ENCODE measurements around the gene INCA1. TPM values are rescaled to one million over a fixed set of nuclear protein-coding genes. Genes with fewer than 3 reads are reported as not detected.

The INCA1 gene
- polyA plus RNA-seq, 1 of the 3 experiments (the other 2 are of a cell fraction): 1.2 TPM

GRCh38 chr17:4959261-4959965 is 37.9 kb downstream of the INCA1 start:
- Histone ChIP-seq H3K27ac (ENCODE audit: low read depth in 2 of 2, low read length in 1 of 2) (no peak overlapping the region), H3K4me1 (ENCODE audit: control insufficient read depth in 1 of 2, insufficient read depth in 2 of 2, low read depth in 1 of 2, low read length in 1 of 2) (no peaks in the 10 kb centered on the region), H3K4me3 (ENCODE audit: low read depth in 2 of 2, low read length in 1 of 2) (no peak overlapping the region), H3K9me2 (no peaks in the 10 kb centered on the region), H4K20me1 (ENCODE audit: insufficient read depth) (no peaks in the 10 kb centered on the region), H3K27me3 (ENCODE audit: insufficient read depth) (no peaks in the 10 kb centered on the region), H3F3A (replicated peaks; ENCODE audit: insufficient read depth) (peaks cover 10% of the 10 kb centered on the region), H3K79me2 (ENCODE audit: insufficient read depth) (peaks cover 5% of the 10 kb centered on the region; the same call in 1 of the 2 replicates), H2AFZ (ENCODE audit: low read depth) (no peak overlapping the region), H3K9me3 (no peaks in the 10 kb centered on the region), H3K9ac (no peak overlapping the region), H3K4me2 (no peak overlapping the region), H3K36me3 (replicated peaks in 1 of 2; ENCODE audit: control insufficient read depth in 1 of 2, insufficient read depth in 2 of 2, low read length in 1 of 2) (peaks cover 4 to 12% of the 10 kb centered on the region in 2 experiments)
- CTCF ChIA-PET: interaction anchor here (0.7 to 1.1 kb wide), 2 partner anchors 21 to 46 kb away, joined by 3 read pairs; no protein-coding TSS in a partner anchor
- WGBS (ENCODE audit: low lambda C conversion rate): 96% methylated on average over 13 of the region's 18 CpGs
- DNase-seq: no peak
- POLR2A ChIA-PET: interaction anchor here (0.6 to 0.7 kb wide), 2 partner anchors 8 kb away, joined by 3 read pairs; partner anchors contain the start of gene SPAG7
- TF ChIP-seq MXI1 (IDR thresholded peaks at IDR 0.05; ENCODE audit: low read depth, low read length) (no peak), FOSL2 (IDR thresholded peaks at IDR 0.05; ENCODE audit: borderline replicate concordance, low read depth) (no peak)

DNA sequence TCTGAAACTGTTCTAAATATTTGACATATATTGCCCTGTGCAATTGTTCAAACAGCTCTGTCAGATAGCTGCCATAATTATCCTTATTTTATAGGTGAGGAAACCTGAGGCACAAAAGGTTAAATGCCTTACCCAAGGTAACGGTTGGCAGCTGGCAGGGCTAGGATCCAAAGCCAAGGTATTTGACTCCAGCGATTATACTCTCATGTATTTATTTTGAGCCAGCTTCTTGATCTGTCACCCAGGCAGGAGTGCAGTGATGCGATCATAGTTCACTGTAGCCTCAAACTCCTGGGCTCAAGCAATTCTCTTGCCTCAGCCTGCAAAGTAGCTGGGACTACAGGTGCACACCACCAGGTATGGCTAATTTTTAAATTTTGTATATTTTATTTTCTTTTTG is 39.2 kb downstream of the INCA1 start:
- no peaks in the 10 kb centered on the region for H3K9me2 ChIP-seq
- H3K27ac ChIP-seq (ENCODE audit: low read depth in 2 of 2, low read length in 1 of 2): no peak overlapping the region
- ChIA-PET CTCF (no interaction called here), POLR2A (no interaction called here)
- no peaks in the 10 kb centered on the region for H3K27me3 ChIP-seq (ENCODE audit: insufficient read depth)
- no peaks in the 10 kb centered on the region for H4K20me1 ChIP-seq (ENCODE audit: insufficient read depth)
- TF ChIP-seq, protein P1, sequence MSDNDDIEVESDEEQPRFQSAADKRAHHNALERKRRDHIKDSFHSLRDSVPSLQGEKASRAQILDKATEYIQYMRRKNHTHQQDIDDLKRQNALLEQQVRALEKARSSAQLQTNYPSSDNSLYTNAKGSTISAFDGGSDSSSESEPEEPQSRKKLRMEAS (IDR thresholded peaks at IDR 0.05; ENCODE audit: low read depth): no peak
- TF ChIP-seq SIN3A (IDR thresholded peaks at IDR 0.05; ENCODE audit: borderline replicate concordance, low read depth, low read length) (no peak), NRF1 (IDR thresholded peaks at IDR 0.05; ENCODE audit: low read depth, low read length) (no peak), FOXM1 (IDR thresholded peaks at IDR 0.05; ENCODE audit: low read depth) (no peak), NFIC (IDR thresholded peaks at IDR 0.05; ENCODE audit: borderline replicate concordance) (no peak), GABPA (IDR thresholded peaks at IDR 0.05; ENCODE audit: low read depth) (no peak), USF1 (IDR thresholded peaks at IDR 0.05; ENCODE audit: borderline replicate concordance, low read depth) (no peak), EP300 (IDR thresholded peaks at IDR 0.05; ENCODE audit: borderline replicate concordance in 1 of 2, low read depth in 1 of 2, low read length in 1 of 2) (no peak), MEF2A (IDR thresholded peaks at IDR 0.05; ENCODE audit: borderline replicate concordance, low read depth) (no peak), TAF1 (IDR thresholded peaks at IDR 0.05; ENCODE audit: borderline replicate concordance, low read depth, low read length) (no peak), TEAD4 (IDR thresholded peaks at IDR 0.05; ENCODE audit: borderline replicate concordance, insufficient read depth) (no peak), ELF1 (IDR thresholded peaks at IDR 0.05) (no peak)
- TF ChIP-seq, protein P2, sequence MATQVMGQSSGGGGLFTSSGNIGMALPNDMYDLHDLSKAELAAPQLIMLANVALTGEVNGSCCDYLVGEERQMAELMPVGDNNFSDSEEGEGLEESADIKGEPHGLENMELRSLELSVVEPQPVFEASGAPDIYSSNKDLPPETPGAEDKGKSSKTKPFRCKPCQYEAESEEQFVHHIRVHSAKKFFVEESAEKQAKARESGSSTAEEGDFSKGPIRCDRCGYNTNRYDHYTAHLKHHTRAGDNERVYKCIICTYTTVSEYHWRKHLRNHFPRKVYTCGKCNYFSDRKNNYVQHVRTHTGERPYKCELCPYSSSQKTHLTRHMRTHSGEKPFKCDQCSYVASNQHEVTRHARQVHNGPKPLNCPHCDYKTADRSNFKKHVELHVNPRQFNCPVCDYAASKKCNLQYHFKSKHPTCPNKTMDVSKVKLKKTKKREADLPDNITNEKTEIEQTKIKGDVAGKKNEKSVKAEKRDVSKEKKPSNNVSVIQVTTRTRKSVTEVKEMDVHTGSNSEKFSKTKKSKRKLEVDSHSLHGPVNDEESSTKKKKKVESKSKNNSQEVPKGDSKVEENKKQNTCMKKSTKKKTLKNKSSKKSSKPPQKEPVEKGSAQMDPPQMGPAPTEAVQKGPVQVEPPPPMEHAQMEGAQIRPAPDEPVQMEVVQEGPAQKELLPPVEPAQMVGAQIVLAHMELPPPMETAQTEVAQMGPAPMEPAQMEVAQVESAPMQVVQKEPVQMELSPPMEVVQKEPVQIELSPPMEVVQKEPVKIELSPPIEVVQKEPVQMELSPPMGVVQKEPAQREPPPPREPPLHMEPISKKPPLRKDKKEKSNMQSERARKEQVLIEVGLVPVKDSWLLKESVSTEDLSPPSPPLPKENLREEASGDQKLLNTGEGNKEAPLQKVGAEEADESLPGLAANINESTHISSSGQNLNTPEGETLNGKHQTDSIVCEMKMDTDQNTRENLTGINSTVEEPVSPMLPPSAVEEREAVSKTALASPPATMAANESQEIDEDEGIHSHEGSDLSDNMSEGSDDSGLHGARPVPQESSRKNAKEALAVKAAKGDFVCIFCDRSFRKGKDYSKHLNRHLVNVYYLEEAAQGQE (IDR thresholded peaks at IDR 0.05; ENCODE audit: low read depth, low read length): no peak
- TF ChIP-seq, protein P3, sequence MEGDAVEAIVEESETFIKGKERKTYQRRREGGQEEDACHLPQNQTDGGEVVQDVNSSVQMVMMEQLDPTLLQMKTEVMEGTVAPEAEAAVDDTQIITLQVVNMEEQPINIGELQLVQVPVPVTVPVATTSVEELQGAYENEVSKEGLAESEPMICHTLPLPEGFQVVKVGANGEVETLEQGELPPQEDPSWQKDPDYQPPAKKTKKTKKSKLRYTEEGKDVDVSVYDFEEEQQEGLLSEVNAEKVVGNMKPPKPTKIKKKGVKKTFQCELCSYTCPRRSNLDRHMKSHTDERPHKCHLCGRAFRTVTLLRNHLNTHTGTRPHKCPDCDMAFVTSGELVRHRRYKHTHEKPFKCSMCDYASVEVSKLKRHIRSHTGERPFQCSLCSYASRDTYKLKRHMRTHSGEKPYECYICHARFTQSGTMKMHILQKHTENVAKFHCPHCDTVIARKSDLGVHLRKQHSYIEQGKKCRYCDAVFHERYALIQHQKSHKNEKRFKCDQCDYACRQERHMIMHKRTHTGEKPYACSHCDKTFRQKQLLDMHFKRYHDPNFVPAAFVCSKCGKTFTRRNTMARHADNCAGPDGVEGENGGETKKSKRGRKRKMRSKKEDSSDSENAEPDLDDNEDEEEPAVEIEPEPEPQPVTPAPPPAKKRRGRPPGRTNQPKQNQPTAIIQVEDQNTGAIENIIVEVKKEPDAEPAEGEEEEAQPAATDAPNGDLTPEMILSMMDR (IDR thresholded peaks at IDR 0.05): no peak
- TF ChIP-seq, protein P4, sequence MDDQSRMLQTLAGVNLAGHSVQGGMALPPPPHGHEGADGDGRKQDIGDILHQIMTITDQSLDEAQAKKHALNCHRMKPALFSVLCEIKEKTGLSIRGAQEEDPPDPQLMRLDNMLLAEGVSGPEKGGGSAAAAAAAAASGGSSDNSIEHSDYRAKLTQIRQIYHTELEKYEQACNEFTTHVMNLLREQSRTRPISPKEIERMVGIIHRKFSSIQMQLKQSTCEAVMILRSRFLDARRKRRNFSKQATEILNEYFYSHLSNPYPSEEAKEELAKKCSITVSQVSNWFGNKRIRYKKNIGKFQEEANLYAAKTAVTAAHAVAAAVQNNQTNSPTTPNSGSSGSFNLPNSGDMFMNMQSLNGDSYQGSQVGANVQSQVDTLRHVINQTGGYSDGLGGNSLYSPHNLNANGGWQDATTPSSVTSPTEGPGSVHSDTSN (IDR thresholded peaks at IDR 0.05): no peak
- H3K4me3 ChIP-seq (ENCODE audit: low read depth in 2 of 2, low read length in 1 of 2): no peak overlapping the region
- H3K79me2 ChIP-seq (ENCODE audit: insufficient read depth): no peaks in the 10 kb centered on the region
- 66% methylated on average over 3 of the region's 3 CpGs for WGBS (ENCODE audit: low lambda C conversion rate)
- H3K4me2 ChIP-seq: no peak overlapping the region
- peaks cover 4 to 10% of the 10 kb centered on the region in 2 experiments for H3K36me3 ChIP-seq (replicated peaks in 1 of 2; ENCODE audit: control insufficient read depth in 1 of 2, insufficient read depth in 2 of 2, low read length in 1 of 2)
- peaks cover 0 to 12% of the 10 kb centered on the region in 2 experiments; a peak in 3 of 4 replicates for H3K4me1 ChIP-seq (ENCODE audit: control insufficient read depth in 1 of 2, insufficient read depth in 2 of 2, low read depth in 1 of 2, low read length in 1 of 2)
- H3K9ac ChIP-seq: no peak overlapping the region
- DNase-seq: no peak
- peaks cover 13% of the 10 kb centered on the region for H3F3A ChIP-seq (replicated peaks; ENCODE audit: insufficient read depth)
- no peak overlapping the region for H2AFZ ChIP-seq (ENCODE audit: low read depth)
- no peaks in the 10 kb centered on the region for H3K9me3 ChIP-seq
